H1 (cell line): ENCODE results near the gene CRTAP. TPM values are rescaled to one million over a fixed set of nuclear protein-coding genes. Genes with fewer than 3 reads are reported as not detected.

Source experiments
- ASH2L ChIP-seq: fragments of 200-600, 300-600 bp; sonication (generic); IDR thresholded peaks from one replicate; pipeline ENCODE4 v1.7.1; 2017; ENCODE audit warnings: low read length
- CREB1 ChIP-seq: IDR thresholded peaks from 2 replicates; pipeline ENCODE4 v1.6.1; 2012; ENCODE audit warnings: inconsistent platforms
- CTBP2 ChIP-seq: IDR thresholded peaks from 2 replicates; pipeline ENCODE4 v1.7.0; 2011; ENCODE audit warnings: borderline replicate concordance, mild to moderate bottlenecking, moderate library complexity, mixed read lengths, low read length; ENCODE audit not compliant: insufficient read depth, insufficient read length
- EP300 ChIP-seq, 2 experiments: IDR thresholded peaks; 1 replicate in 1 of 2; 2 replicates in 1 of 2; pipeline ENCODE4 v1.6.1; 2011 to 2012; ENCODE audit warnings: low read depth in 2 of 2, low read length in 2 of 2, mild to moderate bottlenecking in 2 of 2, borderline replicate concordance in 1 of 2, inconsistent platforms in 1 of 2, moderate library complexity in 1 of 2
- JUND ChIP-seq: IDR thresholded peaks from 2 replicates; pipeline ENCODE4 v1.6.1; 2011; ENCODE audit warnings: mild to moderate bottlenecking, improper control_type of control experiment, low read length
- RAD21 ChIP-seq, 2 experiments: IDR thresholded peaks in 1 of 2; conservative IDR thresholded peaks in 1 of 2; 2 replicates each; pipeline ENCODE4 v1.6.1; 2011; ENCODE audit warnings: low read depth in 2 of 2, low read length in 2 of 2, improper control_type of control experiment in 1 of 2, inconsistent platforms in 1 of 2, mild to moderate bottlenecking in 1 of 2, moderate library complexity in 1 of 2
- polyA plus RNA-seq, 7 experiments: library from polyadenylated mRNA; depleted of rRNA in 3 of 7; stranded (reverse) in 5 of 7; unstranded in 2 of 7; fragments of >200 nt in 5 of 7; fragments of 200-250 nt in 2 of 7; gene quantifications; 1 replicate in 5 of 7; 2 replicates in 1 of 7; 4 replicates in 1 of 7; pipeline versions ENCODE4 v1.2.1 to v1.2.3, GENCODE V29; 2011 to 2013; ENCODE audit warnings: missing spikeins in 2 of 7, mixed read lengths in 2 of 7
- total RNA-seq: library from RNA; stranded (reverse); fragmentation: NEBNext Ultra II Directional; extraction: Animal tissue kit (Norgen Biotek cat#: 25700); gene quantifications from 2 replicates; pipeline ENCODE4 v1.2.1, GENCODE V29; 2021

Gene CRTAP
- total and polyA plus RNA-seq, 2 of the 8 experiments (the other 6 are each of a cell fraction or from before 2014, with no cell fraction given), result 159 to 188 TPM

DNA sequence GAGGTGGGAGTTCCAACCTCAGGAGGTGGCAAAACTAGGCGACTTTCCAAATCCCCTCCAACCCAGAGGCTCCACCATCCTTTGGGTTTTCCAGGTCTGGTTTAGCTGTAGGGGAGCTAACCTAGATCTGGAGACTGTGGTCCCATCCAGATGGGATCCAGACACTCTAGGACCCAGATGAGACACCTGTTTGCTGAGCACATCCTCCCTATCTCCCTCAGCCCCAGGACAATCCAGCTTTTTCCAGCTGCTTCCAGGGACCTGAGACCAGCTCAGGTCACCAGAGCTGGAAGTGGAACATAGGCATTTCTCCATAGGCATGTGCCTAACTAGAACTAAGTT lies 18.2 kb downstream of the CRTAP start (continued):
- TF ChIP-seq CTBP2 (no peak), JUND (no peak), RAD21 (IDR thresholded peaks at IDR 0.05 in 1 of 2, conservative IDR thresholded peaks at IDR 0.05 in 1 of 2; ENCODE audit: low read depth in 2 of 2, low read length in 2 of 2) (no peak), CREB1 (no peak), EP300 (IDR thresholded peaks at IDR 0.05; ENCODE audit: borderline replicate concordance in 1 of 2, low read depth in 2 of 2, low read length in 2 of 2) (no peak), ASH2L (no peak)
